GM18508 (cell line): ENCODE data around the gene FOCAD.
A peak's percentile ranks its signal among the peaks of the same experiment; 100 is the strongest.

Source experiments
- ATAC-seq: cut with Tn5 transposase; IDR thresholded peaks from one replicate; pipeline ENCODE4 v1.9.1; 2021; ENCODE audit warnings: moderate number of reproducible peaks; ENCODE audit not compliant: insufficient read depth, unreplicated experiment

The FOCAD gene

DNA sequence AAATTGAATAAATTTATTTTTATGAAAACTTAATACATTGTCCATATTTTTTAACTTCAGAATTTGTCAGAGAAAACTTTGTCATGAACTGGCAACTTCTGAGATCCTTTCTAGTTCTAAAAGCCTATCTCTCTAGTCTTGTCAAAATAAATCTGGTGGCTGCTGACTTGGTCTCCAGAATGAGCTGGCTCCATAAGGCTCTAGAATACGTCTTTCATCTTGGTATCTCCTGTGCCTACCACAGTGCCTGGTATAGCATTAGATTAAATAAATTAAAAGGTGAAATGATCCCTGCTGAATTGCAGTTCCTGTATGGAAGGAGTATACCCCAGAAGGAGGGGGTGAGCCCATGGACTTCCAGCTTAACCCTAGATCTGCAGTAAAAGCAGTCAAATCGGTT, 2.6 kb upstream of the FOCAD start:
- no peak for ATAC-seq

DNA sequence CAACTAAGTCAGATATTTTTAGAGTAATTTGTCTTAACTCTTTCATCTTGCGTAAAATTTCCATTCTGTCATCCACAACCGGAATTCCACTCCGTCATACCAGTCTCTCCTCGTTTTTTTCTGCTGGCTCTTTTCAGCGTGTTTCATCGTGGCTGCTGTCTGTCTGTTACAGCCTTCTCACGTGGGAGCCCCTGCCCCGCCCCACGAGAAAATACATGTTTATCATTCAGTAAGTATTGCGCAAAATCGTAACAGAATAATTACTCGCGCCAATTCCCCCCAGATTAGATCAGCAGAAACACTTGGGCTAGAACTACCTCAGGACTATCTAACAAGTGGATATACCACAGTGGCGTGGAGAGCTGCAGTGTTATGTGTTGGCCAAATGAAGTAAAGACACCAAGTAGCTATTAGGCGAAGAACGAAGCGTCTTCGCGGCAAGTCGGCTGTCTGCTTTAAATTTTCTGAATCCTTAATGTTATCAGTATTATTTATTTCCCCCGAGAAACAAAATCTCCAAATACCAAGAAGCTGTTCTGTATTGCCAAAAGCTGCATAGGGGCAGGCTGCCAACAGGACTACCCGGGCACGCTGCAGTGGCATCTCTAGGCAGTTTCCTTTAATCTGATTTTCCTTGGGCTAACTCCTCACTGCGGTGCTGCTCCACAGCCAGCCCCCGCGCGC, 566 bp upstream of the FOCAD start:
- peak; percentile 30 for ATAC-seq

DNA sequence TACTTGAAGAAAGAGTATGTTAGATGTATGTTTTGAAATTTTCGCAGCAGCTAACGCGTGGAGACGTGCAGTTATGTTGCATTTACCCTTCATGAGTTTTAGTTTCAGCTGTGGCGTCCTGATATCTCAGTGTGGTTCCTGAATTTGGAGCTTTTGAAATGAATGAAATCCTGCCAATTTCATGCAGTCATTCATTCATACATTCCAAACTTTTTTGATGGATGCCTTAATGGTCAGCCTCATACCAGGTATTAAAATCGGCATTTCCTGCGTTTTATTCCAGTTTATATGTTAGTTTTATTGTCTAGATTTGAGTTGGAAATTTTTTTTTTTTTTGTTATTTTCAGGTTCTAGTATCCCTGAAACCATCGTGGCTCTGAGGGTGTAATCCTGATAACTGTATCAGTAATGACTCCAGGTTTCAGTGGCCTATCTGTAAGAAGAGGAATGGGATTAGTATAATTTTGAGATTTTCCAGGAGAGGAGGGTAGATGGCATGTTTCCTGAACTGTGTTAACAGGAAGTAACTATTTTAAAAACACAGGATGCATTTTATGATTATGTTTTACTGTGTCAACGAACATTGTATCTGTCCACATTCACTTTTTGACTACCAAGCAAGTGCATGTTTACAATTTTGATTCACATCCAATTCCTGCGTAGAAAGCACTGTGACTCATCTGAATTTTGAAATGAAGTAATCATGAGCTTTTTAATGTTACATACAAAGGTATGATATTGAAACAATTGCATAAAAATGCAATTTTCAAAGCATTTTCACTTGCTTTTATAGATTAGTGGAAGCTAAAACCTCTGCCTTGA, 1.0 kb downstream of the FOCAD start:
- no peak for ATAC-seq

DNA sequence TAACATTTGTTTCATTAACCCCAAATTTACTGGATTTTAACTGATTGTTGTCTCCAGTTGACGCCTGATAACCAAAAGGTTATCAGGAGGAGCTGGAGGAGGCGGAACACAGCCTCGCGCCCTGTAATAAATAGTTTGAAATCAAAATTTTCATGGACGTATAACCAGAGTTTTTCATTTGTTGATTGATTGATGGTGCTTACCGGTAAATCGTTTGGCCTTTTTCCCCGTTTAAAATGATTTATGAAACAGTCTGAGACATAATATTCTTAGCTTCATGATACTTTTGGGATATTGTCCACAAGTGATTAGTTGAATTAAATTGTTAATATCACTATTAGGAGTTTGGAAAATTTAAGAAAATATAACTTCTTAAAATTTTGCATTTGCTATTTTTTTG, 1.7 kb downstream of the FOCAD start:
- no peak for ATAC-seq

DNA sequence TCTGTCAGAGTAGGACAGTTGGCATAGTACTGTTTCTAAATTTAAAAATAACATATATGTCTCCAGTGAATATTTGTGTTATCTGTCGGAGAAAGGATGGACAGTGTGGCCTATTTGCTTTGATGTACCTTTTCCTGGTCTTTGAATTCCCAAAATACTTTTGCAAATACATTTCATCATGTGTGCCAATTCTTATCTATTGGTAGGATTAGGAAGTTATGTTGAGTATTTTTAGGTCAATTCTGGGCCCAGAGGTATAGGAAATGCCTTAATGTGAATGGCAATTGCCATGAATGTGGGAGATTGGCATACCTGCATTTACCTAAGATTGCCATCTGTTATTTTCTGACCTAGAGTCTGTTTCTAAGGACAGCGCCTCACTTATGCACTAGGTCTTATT, 5.8 kb downstream of the FOCAD start:
- no peak for ATAC-seq

DNA sequence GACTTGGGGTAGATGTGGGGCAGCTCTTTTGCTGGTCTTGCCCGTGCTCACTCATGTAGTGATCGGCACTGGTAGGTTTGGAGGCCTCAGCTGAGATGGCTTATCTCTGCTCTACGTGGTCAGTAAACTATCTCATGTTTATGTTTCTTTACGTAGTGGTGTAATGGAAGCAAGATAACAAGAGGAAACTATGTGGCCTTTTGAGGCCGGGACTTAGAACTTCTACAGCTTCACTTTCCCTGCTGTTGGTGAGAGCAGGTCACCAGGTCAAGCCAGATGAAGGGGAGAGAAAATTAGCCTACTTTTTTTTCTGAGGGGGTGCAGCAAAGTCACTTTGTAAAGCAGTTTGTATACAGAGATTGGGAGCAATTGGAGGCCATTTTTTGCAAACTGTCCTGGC, 8.5 kb downstream of the FOCAD start:
- no peak for ATAC-seq

DNA sequence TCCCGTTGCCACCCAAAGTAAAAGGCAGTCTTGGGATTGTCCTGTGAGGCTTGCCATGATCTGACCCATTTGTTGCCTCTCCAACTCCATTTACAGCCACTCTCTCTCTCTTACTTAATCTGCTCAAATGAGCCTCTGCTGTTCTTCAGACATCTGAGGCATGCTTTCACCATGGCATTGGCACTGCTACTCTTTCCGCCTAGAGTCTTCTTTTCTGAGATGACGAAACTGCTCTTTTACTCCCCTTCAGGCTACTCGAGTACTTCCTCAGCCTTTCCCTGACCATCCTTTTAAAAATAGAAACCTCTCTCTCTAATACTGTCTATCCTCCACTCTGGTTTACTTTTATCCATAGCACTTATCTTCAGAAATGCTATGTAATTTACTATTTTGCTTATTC, 9.0 kb downstream of the FOCAD start:
- no peak for ATAC-seq

DNA sequence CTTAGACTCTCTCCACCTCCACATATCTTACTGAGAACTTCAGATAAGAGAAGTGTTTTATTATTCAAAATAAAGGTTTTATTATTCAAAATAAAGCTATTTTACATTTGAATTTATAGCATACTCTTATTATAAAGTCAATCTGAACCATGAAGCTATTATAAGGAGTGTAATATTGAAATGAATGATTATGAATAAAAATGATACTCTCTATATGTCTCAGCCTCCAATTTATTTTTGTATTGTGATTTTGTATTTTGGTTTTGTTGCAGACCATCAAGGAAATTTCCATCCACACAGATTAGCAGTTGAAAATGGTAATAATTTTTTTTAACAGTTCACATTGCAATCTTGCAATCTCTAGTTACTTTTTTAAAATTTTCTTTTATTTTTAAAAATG, 10.2 kb downstream of the FOCAD start:
- ATAC-seq: no peak

DNA sequence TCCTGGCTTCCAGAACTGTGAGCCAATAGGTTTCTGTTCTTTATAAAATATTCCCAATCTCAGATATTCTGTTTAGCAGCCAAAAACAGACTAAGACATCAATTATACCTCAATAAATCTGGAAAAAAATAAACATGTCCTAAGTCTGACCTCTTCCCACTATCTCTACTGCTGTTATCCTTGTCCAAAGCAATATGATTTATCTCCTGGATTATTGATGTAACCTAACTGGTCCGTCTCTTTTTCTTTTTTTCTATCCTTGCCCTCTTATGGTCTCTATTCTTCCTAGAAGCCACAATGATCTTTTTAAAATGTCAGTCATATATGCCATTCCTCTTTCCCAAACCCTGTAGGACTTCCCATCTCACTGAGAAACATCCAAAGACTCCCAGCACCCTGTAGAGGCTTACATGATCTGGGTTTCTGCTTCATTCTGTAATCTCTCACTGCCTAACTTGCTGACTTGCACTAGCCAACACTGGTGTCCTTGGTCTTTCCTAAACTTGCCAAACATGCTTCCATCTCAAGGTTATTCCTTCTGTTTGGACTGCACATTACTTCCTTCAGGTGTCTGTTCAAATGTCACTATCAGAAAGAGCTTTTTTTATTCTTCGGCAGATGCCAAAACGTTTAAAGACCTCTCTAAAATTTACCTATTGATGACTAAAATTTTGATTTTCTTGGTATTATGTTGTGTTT, 13.1 kb downstream of the FOCAD start:
- ATAC-seq: no peak

DNA sequence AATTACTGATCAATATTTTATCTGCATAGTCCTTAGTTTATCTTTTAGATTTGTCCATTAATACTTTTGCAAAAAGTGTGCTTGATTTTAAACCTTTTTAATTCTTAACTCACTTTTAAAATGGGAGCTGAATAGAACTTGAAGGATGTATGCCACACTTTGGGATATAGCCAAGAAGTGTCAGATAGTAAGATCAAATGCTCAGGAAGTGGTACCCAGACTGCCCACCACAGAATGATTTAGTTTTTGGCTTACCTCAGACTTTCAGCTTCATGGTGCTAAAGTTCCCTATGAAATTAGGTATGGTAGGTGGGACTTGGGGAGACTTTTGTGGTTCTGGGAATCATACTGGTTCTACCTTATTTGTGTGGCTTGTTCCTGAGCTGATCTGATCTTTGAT, 14.7 kb downstream of the FOCAD start:
- ATAC-seq: no peak

DNA sequence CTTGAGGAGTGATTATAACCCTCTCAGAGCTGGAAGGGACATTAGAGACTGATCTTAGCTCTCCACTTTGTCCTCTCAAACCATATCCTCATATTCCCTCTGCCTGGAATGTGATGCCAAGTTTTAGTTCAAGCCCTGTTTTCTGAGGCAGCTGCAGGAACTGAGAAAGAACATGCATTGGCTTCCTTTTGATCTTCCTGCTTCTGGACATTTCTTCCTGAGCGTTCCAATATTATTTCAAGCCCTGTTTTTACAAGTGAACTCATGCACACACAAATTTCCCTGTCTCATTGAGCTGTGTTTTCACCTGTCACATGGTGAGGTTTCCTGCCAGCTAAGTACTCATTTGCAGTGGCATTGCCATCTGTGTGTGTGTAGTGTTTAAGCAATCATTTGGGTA, 17.0 kb downstream of the FOCAD start:
- no peak for ATAC-seq

DNA sequence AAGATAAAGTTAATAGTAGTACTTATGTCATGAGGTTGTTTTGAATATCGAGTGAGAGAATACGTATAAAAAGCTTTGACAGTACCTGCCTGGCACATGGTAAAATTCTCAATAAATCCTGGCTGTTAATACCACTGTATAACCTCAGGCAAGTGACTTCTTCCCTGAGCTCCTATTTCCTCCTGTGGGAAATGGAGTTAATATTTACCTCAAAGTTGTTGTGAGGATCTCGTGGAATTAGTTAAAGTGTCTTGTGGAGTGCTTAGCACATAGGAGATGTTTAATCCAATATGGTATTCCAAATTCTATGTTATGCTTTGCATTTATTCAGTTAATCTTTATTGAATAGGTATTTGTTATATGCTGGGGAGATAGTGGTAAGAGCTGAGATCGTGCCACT, 18.5 kb downstream of the FOCAD start:
- ATAC-seq: no peak

DNA sequence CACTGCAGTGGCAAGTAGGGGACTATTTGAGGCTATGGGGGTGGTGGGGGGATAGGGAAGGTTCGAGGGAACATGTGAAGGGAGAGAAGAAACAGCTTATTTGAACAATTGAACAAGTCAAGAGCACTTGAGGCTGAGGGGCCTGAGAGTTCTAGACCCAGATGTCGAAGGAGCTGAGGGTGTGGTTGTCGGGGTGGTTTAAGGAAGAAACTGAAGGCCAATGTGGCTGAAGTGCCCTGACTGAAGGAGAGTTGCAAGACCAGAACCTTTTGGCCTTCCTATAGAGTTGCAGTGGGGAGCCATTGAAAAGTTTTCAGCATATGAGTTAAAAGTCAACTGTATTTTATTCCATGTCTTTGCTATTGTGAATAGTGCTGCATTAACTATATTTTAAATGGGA, 19.1 kb downstream of the FOCAD start:
- ATAC-seq: no peak

DNA sequence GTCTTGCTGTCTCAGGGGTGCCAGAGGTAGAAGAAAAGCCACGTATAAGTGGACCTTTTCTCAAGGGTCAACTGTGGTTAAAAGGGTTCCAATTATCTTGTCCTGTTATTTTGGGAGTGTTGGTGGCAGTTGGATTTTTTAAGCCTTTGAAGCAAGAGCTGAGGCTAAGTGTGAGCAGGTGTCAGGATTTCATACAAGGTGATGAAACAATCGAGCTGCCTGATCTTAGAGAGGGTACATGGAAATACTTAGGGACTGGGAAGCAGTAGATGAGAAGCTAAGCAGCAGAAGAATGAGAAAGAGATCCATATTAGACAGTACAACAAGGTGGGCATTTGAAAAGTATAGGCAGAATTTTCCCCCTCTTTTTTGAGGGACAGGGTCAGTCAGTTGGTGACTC, 23.6 kb downstream of the FOCAD start:
- no peak for ATAC-seq

DNA sequence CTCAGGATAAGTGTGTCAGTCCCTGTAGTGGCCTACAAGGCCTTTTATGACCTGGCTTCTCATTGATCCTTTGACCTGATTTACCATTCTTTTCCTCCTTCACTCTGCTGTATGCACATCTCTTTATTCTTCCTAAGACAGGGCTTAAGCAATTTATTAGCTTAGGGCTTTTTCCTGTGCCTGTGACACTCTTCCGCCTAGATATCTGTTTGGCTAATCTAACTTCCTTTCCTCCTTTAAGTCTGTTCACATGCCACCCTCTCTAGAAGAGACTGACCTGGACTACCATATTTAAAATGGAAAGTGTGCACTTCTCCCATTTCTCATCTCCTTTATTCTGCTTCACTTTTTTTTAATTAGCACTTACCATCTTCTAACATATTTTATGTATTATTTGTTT, 29.1 kb downstream of the FOCAD start:
- ATAC-seq: no peak

DNA sequence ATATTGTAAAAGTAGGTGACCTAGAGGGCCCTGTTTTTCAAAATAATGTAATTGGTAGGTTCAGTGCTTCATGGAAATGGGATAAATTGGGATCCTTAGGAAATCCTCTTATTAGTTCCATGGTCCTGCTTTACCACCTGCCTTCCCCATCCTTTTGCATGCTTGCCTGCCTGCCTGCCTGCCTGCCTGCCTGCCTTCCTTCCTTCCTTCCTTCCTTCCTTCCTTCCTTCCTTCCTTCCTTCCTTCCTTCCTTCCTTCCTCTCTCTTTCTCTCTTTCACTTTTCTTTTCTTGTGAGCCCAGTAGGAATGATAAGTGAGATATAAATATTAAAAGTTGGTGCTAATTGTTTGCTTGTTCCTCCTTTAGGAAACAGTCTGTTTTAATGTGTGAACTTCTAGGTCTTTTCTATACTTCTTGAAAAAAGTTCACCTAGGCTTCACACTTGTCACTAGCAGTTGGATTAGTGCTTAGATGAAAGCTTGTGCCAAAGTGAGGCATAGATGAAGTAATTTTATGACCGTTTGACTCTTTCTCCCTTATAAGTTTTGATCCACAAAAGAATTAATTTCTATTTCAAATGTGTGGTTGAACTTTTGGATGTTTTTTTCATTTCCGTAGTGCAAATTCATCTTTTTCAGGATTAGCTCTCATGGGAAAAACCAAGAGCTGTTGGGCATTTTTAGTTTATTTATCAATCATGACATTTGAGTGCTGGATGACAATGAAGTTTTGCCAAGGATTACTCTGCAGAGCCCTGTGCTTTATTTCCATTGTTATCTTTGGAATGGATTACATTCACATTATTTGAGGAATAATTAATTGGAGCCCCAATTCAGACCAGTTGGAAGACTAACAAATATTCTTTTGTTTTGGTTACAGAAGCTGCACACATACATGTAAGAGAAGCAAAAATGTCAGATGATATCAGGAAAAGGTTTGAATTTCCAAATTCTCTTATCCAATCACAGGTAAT, 30.7 kb downstream of the FOCAD start:
- no peak for ATAC-seq

DNA sequence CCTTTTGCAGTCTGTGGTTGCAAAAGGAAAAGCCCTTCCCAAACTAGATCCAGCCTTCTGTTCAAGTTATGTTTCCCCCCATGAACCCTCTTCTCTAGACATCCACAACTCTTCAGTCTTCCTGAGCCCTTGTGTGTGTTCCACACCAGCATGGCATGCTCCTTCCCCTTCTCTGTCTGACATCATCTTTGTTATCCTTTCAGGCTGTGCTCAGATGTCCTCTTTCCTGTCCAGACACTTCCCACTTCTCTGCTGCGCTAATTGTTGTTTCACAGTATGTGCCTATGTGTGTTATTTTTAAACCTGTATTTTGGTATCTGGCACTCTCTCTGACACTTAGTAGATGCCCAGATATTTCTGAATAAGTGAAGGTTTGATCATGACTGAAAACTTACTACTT, 38.2 kb downstream of the FOCAD start:
- no peak for ATAC-seq

DNA sequence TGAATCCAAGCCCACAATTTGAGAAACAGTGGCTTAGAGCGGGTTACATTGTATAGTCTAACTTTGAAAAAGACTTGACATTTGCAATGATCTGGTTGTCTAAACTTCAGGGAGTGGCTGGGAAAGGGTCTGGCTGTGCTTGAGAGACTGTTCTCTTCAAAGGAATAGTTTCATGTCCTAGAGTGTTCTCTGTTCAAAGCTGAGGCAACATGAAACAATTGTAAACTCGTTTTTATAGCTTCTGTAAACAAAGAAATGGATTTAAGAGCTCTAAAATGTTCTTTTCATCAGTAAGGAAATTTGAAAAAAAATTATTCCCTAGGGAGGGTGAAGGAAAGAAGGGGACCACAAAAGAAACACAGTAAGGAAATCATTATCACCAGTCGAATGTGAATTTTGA, 41.6 kb downstream of the FOCAD start:
- no peak for ATAC-seq

DNA sequence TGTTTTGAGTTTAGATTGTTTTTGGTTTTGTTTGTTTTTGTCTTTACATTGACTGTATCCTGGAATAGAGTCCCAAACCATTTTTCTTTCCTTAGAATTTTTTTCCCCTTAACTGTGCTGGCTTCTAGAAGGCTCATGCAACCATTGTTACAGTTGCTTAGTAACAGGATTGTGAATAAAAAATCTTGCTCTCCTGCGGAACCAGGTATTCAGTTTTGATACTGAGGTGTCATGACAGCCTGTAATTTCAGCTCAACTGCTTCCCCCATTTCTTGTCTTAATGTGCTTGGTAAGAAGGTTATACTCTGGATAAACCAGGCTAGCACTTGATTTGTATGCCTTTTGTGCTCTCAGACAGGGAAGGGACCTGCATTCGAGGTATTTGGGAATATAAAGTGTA, 42.1 kb downstream of the FOCAD start:
- no peak for ATAC-seq

DNA sequence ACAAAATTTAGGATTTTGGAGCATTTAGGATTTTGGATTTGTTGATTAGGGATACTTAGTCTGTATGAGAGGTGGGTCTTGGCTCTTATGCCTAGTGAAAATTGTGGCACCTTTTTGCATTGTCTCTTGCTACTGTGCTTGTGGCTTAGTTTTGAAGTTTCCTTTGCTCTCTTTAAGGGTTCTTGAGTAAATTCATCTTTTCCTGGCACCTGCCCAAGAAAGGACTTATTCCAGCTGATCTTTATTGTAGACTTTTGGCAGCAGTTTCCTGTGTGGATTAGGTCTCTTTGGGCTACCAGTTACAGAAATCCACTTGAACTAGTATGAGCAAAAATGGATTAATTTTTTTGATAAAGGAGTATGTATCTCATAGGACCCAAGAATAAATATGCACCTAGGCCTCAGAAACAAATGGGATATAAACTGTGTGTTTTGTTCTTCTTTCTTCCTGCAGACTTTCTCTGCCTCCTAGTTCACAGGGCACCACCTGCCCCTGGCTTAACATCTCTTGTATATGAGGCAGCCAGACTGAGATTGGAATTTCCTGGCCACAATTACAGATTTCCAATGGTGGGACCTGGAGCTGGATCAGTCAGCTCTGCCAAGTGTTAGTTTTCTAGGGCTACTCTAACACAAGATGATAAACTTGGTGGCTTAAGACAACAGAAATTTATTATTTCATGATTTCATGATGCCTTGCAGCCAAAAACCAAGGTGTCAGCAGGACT, 44.6 kb downstream of the FOCAD start:
- no peak for ATAC-seq
